GM23338 (cell line): ENCODE measurements around the gene CROCC2.

Experiments used
- CREB1 ChIP-seq: fragments of 250-450 bp; sonication (Bioruptor Pico); IDR thresholded peaks from 2 replicates; pipeline ENCODE4 v1.5.0; 2020; ENCODE audit warnings: low read depth, mild to moderate bottlenecking, moderate library complexity
- EZH2 ChIP-seq: fragments of 200-600 bp; sonication (generic); IDR thresholded peaks from one replicate; pipeline ENCODE4 v1.8.0; 2017; ENCODE audit warnings: antibody characterized with exemption, mild to moderate bottlenecking, low read depth; ENCODE audit not compliant: unreplicated experiment
- EZH2phosphoT487 ChIP-seq: fragments of 200-600 bp; sonication (generic); IDR thresholded peaks from one replicate; pipeline ENCODE4 v1.8.1; 2018; ENCODE audit warnings: antibody characterized with exemption; ENCODE audit not compliant: unreplicated experiment
- JUNB ChIP-seq: IDR thresholded peaks from one replicate; pipeline ENCODE4 v1.6.1; 2016; ENCODE audit warnings: antibody characterized with exemption; ENCODE audit not compliant: unreplicated experiment
- NANOG ChIP-seq: IDR thresholded peaks from 2 replicates; pipeline ENCODE4 v1.6.1; 2016; ENCODE audit warnings: antibody characterized with exemption, borderline replicate concordance
- POLR2AphosphoS5 ChIP-seq: IDR thresholded peaks from 2 replicates; pipeline ENCODE4 v1.6.1; 2016; ENCODE audit warnings: antibody characterized with exemption, low read depth
- TF ChIP-seq, protein P1 (sequence below), 2 experiments: fragments of 200-600 bp in 1 of 2; sonication (generic) in 1 of 2; conservative IDR thresholded peaks; 2 replicates each; pipeline versions ENCODE4 v1.5.1 to v1.6.1; 2016 to 2017; ENCODE audit warnings: antibody characterized with exemption in 2 of 2, low read depth in 2 of 2, mild to moderate bottlenecking in 2 of 2, moderate library complexity in 1 of 2
- TF ChIP-seq, protein P2 (sequence below): IDR thresholded peaks from 2 replicates; pipeline ENCODE4 v1.6.1; 2016; ENCODE audit warnings: antibody characterized with exemption

DNA sequence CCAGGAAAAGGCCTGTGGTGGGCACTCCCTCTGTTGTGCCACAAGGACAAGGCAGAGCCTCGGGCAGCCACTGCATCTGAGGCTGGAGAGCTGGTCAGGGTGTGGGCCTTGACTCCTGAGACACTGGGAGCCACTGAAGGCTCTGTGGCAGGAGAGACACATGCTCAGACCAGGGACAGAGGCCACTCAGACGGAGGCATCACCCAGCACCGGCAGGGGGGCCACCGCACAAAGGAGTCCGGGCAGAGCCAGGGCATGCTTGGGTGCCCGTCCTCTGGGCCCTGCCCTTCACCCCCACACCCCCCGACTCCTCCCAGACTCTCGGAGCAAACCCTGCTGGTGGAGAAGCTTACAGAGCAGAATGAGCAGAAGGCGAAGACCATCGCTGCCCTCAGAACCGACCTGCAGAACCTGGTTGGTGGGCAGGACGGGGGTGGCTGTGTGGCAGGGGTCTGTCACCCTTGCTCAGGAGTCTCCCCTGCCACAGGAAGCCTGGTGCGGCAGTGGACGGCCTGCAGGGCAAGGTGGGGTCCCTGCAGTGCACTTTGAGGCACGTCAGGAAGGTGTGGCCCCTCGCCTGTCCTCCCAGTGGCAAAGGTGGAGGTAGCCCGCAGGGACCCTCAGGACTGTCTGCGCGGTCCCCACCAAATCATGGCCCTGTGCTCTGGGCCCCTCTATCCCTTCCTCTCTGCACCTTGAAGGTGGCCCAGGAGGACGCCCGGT is 26.0 kb downstream of the CROCC2 start:
- TF ChIP-seq, protein P1, sequence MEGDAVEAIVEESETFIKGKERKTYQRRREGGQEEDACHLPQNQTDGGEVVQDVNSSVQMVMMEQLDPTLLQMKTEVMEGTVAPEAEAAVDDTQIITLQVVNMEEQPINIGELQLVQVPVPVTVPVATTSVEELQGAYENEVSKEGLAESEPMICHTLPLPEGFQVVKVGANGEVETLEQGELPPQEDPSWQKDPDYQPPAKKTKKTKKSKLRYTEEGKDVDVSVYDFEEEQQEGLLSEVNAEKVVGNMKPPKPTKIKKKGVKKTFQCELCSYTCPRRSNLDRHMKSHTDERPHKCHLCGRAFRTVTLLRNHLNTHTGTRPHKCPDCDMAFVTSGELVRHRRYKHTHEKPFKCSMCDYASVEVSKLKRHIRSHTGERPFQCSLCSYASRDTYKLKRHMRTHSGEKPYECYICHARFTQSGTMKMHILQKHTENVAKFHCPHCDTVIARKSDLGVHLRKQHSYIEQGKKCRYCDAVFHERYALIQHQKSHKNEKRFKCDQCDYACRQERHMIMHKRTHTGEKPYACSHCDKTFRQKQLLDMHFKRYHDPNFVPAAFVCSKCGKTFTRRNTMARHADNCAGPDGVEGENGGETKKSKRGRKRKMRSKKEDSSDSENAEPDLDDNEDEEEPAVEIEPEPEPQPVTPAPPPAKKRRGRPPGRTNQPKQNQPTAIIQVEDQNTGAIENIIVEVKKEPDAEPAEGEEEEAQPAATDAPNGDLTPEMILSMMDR (conservative IDR thresholded peaks at IDR 0.05; ENCODE audit: low read depth in 2 of 2) = no peak
- TF ChIP-seq POLR2AphosphoS5 (no peak), EZH2 (no peak), CREB1 (CRISPR knock-in tag) (no peak), JUNB (no peak), EZH2phosphoT487 (no peak), NANOG (no peak)
- TF ChIP-seq, protein P2, sequence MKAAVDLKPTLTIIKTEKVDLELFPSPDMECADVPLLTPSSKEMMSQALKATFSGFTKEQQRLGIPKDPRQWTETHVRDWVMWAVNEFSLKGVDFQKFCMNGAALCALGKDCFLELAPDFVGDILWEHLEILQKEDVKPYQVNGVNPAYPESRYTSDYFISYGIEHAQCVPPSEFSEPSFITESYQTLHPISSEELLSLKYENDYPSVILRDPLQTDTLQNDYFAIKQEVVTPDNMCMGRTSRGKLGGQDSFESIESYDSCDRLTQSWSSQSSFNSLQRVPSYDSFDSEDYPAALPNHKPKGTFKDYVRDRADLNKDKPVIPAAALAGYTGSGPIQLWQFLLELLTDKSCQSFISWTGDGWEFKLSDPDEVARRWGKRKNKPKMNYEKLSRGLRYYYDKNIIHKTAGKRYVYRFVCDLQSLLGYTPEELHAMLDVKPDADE = no peak
